Measurements from ENCODE around the gene NUMB. TPM values are rescaled to one million over a fixed set of nuclear protein-coding genes. Genes with fewer than 3 reads are reported as not detected.

Gene NUMB
- total RNA-seq, 2 experiments from 2014 or later: 27.9 to 31.5 TPM

DNA sequence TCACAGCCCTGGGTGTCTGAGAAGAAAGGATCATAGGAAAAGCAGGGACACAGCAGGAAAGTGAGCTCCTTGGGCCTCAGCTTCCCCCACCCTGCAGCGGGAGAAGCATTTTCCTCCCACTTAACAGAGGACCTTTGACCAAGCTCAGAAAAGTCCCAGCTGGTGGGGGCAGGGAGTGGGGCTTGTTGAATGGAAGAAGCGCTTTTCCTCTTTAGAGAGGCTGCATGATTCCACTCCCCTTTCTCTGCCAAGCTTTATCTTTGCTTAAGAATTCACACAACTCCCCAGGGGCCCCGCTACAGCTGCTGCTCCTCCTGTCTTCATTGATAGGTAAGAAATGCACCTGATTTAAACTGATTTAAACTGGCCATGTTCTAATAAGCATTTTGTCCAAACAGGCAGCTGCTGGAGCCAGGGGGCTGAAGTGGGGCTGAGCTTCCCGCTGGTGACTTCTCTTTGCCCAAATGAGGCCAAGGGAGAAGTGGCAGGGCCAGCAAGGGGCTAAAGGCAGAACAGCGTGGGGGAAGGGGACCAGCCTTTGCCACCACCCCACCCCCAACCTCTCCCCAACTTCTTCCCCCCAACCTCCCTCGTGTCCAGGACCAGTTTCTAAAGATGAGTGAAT is 222.7 kb downstream of the NUMB start:
- Histone ChIP-seq H3K36me3 (ENCODE audit: insufficient read depth, low read length) (no peaks in the 10 kb centered on the region), H3K4me3 (ENCODE audit: low read length) (no peak overlapping the region), H3K9me3 (ENCODE audit: control insufficient read depth in 1 of 2, insufficient read depth in 1 of 2, low read length in 2 of 2) (peaks cover 0 to 8% of the 10 kb centered on the region in 2 experiments), H3K4me1 (ENCODE audit: insufficient read depth, low read length) (peaks cover 18% of the 10 kb centered on the region), H3K27ac (ENCODE audit: low read depth in 1 of 2, low read length in 2 of 2) (no peak overlapping the region), H3K27me3 (ENCODE audit: control insufficient read depth in 1 of 2, insufficient read depth in 2 of 2, low read length in 2 of 2) (peaks cover 57 to 63% of the 10 kb centered on the region in 2 experiments)
- DNase-seq: no peak
- no peak for ATAC-seq (ENCODE audit: poor library complexity)
- Mint-ChIP-seq H3K4me1 (ENCODE audit: low read depth) (peaks cover 6% of the 10 kb centered on the region), H3K36me3 (ENCODE audit: low read depth) (no peaks in the 10 kb centered on the region), H3K9me3 (no peaks in the 10 kb centered on the region), H3K27ac (no peak overlapping the region), H3K4me3 (peak overlapping the region; percentile 15), H3K27me3 (peaks cover 61% of the 10 kb centered on the region)
- TF ChIP-seq, protein P1, sequence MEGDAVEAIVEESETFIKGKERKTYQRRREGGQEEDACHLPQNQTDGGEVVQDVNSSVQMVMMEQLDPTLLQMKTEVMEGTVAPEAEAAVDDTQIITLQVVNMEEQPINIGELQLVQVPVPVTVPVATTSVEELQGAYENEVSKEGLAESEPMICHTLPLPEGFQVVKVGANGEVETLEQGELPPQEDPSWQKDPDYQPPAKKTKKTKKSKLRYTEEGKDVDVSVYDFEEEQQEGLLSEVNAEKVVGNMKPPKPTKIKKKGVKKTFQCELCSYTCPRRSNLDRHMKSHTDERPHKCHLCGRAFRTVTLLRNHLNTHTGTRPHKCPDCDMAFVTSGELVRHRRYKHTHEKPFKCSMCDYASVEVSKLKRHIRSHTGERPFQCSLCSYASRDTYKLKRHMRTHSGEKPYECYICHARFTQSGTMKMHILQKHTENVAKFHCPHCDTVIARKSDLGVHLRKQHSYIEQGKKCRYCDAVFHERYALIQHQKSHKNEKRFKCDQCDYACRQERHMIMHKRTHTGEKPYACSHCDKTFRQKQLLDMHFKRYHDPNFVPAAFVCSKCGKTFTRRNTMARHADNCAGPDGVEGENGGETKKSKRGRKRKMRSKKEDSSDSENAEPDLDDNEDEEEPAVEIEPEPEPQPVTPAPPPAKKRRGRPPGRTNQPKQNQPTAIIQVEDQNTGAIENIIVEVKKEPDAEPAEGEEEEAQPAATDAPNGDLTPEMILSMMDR (IDR thresholded peaks at IDR 0.05): no peak
- CTCF ChIA-PET: no interaction called here
- intact Hi-C loops (cut with DNase I, micrococcal nuclease): no loop called here
- POLR2A ChIA-PET: no interaction called here

DNA sequence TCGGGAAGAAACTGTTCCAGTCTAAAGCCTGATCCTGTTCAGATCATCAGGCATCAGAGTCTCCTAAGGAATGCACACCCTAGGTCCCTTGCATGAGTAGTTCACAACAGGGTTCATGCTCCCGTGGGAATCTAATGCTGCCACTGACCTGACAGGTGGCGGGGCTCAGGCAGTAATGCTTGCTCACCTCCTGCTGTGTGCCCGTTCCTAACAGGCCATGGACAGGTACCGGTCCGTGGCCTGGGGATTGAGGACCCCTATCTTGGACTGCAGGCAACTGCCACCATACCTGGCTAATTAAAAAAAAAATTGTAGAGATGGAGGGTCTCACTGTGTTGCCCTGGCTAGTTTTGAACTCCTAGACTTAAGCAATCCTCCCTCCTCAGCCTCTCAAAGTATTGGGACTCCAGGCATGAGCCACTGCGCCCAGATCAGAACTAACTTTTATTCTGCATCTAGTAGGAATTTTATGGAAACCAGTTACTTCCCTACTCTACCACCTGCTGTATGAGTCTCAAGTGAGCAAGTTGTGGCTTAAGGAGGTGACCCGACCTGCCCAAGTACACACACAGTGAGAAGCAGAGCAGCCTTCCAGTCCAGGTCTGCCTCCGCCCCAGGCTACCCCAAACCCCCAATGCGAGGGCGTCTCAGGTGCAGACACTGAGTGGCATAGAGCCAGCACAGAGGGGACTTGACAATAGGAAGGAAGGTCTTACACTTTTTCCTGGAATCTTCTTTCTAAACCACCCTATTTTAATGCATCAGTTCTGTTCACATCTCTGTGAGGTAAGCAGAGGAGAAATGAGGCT is 223.6 kb downstream of the NUMB start:
- H3K36me3 Mint-ChIP-seq (ENCODE audit: low read depth): no peaks in the 10 kb centered on the region
- ChIA-PET POLR2A (no interaction called here), CTCF (no interaction called here)
- Histone ChIP-seq H3K27ac (ENCODE audit: low read depth in 1 of 2, low read length in 2 of 2) (no peak overlapping the region), H3K4me1 (ENCODE audit: insufficient read depth, low read length) (peaks cover 17% of the 10 kb centered on the region), H3K9me3 (ENCODE audit: control insufficient read depth in 1 of 2, insufficient read depth in 1 of 2, low read length in 2 of 2) (peaks cover 0 to 6% of the 10 kb centered on the region in 2 experiments), H3K4me3 (ENCODE audit: low read length) (no peak overlapping the region), H3K36me3 (ENCODE audit: insufficient read depth, low read length) (no peaks in the 10 kb centered on the region), H3K27me3 (ENCODE audit: control insufficient read depth in 1 of 2, insufficient read depth in 2 of 2, low read length in 2 of 2) (peaks cover 48 to 60% of the 10 kb centered on the region in 2 experiments)
- no peak overlapping the region for H3K4me3 Mint-ChIP-seq
- no peak for DNase-seq
- no peak overlapping the region for H3K27ac Mint-ChIP-seq
- intact Hi-C loops (cut with DNase I, micrococcal nuclease): no loop called here
- H3K4me1 Mint-ChIP-seq (ENCODE audit: low read depth): peaks cover 6% of the 10 kb centered on the region
- no peak for ATAC-seq (ENCODE audit: poor library complexity)
- TF ChIP-seq, protein P1 (IDR thresholded peaks at IDR 0.05): no peak
- peaks cover 53% of the 10 kb centered on the region for H3K27me3 Mint-ChIP-seq
- no peaks in the 10 kb centered on the region for H3K9me3 Mint-ChIP-seq

DNA sequence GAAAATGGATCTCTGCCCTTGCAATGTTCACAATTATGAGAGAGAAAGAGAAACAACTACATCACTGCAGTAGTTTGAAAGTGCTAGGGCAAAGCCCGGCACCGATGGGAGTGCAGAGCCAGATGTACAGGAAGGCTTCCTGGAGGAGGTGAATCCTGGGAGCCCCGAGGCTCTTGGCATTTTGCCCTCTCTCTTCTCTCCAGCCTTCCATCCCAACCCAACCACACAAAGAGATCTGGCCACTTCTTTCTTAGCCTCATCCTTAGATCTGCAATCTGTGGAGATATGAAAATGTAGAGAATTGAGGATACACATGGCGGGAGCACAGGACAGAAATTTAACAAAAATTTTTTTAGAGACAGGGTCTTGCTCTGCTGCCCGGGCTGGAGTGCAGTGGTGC is 224.3 kb downstream of the NUMB start:
- ATAC-seq (ENCODE audit: poor library complexity) (no peak), DNase-seq (no peak)
- H3K27ac Mint-ChIP-seq: no peak overlapping the region
- Histone ChIP-seq H3K27me3 (ENCODE audit: control insufficient read depth in 1 of 2, insufficient read depth in 2 of 2, low read length in 2 of 2) (peaks cover 43 to 58% of the 10 kb centered on the region in 2 experiments), H3K4me1 (ENCODE audit: insufficient read depth, low read length) (peaks cover 13% of the 10 kb centered on the region), H3K36me3 (ENCODE audit: insufficient read depth, low read length) (no peaks in the 10 kb centered on the region), H3K4me3 (ENCODE audit: low read length) (no peak overlapping the region), H3K27ac (ENCODE audit: low read depth in 1 of 2, low read length in 2 of 2) (no peak overlapping the region), H3K9me3 (ENCODE audit: control insufficient read depth in 1 of 2, insufficient read depth in 1 of 2, low read length in 2 of 2) (peaks cover 0 to 6% of the 10 kb centered on the region in 2 experiments)
- CTCF ChIA-PET: no interaction called here
- no peaks in the 10 kb centered on the region for H3K36me3 Mint-ChIP-seq (ENCODE audit: low read depth)
- no peaks in the 10 kb centered on the region for H3K9me3 Mint-ChIP-seq
- POLR2A ChIA-PET: no interaction called here
- H3K4me1 Mint-ChIP-seq (ENCODE audit: low read depth): peaks cover 6% of the 10 kb centered on the region
- peaks cover 47% of the 10 kb centered on the region for H3K27me3 Mint-ChIP-seq
- intact Hi-C loops (cut with DNase I, micrococcal nuclease): no loop called here
- TF ChIP-seq, protein P1 (IDR thresholded peaks at IDR 0.05): no peak
- no peak overlapping the region for H3K4me3 Mint-ChIP-seq

All from CD4-positive, alpha-beta T cell (primary cell).